ENCODE data around the gene DGAT2.

The DGAT2 gene

DNA sequence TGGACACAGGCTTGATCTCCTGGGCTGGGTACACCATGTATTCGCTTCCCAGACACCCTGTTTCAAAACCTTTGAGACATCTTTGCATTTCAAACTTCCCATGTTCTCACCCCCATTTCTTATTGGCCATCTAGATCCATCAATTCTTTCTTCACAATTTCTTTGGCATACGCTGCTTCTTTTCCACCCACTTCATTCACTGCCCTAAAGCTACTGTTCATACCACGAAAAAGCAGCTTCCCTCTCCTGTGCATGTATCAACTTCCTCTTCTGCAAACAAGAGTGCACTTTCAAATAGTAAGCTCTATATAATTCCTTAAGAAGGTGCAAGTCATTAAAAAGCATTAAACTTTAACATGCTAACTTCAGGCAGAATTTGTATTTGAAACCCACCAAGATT is 67.8 kb downstream of the DGAT2 start:
- no peak for DNase-seq

DNA sequence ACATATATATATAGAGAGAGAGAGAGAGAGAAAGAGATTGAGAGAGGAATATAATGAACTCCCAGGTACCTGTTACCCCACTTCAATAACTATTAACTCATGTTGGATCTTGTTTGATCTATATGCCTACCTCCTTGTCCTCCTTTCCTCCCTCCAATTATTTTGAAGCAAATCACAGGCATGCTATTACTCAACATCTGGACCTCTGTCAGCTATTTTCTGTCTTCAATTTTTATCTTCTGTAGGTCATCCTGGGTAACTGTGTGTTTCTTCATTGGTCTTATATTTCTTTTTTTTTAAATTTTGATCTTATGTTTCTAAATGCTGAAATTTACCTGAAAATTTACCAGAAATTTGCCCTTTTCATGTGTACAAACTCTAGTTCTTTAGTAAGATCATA is 71.3 kb downstream of the DGAT2 start:
- DNase-seq, result no peak

DNA sequence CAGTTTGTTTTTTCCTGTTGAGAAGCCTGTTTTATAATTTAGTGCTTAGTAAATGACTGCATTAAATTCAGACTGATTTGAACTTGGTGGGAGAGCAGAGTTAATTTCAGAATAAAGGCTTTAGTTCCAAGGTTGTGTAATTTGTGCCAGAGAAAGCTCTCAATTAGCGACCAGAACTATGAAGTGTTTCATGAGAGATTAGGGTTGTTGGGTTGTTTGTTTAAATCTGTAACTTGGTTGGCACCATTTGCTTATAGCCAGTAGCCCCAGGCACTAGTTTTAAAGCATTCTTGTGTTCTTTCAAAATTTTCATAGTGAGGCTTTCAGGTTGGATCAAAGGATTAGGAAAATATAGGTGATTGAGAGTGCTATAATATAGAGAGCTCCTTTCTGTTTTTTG is 71.9 kb downstream of the DGAT2 start:
- DNase-seq, result no peak

DNA sequence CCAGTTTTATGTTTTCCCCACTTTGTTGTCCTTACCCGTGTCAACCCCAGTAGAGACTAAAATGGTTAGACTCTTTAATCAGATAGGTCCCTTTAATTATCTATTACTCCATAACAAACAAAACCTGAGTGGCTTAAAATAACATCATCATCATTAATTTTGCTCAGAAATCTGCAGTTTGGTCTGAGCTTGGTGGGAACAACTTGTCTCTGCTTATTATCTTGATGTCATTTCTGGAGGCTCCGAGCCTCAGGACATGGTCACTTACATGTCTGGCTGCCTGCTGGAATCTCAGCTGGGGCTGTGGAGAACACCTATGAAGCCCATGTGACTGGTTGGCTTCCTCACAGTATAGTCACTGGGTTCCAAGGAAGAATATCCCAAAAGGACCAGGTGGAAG is 73.2 kb downstream of the DGAT2 start:
- no peak for DNase-seq

DNA sequence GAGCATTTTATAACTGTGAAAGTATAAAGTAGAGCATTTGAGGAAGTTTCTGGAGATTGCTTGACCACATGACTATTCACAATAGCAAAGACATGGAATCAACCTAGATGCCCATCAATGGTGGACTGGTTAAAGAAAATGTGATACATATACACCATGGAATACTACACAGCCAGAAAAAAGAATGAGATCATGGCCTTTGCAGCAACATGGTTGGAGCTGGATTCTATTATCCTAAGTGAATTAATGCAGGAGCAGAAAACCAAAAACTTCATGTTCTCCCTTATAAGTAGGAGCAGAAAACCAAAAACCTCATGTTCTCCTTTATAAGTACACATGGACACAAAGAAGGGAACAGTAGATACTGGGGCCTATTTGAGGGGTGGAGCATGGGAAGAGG is 76.7 kb downstream of the DGAT2 start:
- DNase-seq, result no peak

DNA sequence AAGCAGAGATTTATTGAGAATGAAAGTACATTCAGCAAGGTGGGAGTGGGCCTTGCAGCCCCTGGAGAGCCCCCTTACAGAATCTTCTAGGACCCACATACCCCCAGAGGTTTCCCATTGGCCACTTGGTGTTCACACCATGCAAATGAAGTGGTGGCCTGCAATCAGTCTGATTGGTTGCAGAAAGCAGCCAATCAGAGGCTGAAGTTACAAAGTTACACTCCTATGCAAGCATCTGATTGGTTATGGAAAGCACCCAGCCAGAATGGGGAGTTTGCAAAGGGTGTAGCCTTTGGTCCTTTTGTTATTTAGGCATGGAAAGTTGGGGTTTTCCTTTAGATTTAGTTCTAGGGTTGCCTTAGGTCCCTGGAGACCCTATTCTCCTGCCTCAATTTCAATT is 81.3 kb downstream of the DGAT2 start:
- no peak for DNase-seq

DNA sequence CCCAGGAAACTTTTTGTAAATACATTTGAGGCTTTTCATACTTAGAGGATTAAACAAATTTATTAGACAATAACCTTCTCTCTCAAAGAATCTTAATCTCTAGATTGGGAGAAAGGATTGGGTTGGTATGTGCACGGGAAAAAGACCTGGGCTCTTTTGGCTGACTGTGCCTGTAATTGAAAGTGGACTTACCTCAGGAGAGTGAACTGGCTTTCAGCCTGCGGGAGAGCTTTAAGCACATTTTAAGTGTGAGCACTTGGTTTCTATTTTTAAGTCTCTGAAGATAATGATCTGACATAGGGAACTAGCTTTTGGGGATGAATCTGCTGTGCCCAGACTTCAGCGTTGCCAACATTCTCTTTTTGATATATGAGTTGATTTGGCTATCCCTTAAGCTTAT is 82.2 kb downstream of the DGAT2 start:
- DNase-seq, result no peak

Measured in cerebellar nuclear complex (tissue), 1 donor.